Measurements from ENCODE around the gene TJP1. TPM values are rescaled to one million over a fixed set of nuclear protein-coding genes. Genes with fewer than 3 reads are reported as not detected.

TJP1 gene
- total RNA-seq, 2 experiments from 2014 or later, result not detected

- Mint-ChIP-seq H3K9me3 (no peaks in the 10 kb centered on the region), H3K4me3 (no peak overlapping the region), H3K36me3 (ENCODE audit: low read depth) (no peaks in the 10 kb centered on the region), H3K27ac (no peak overlapping the region), H3K27me3 (peaks cover 2% of the 10 kb centered on the region), H3K4me1 (ENCODE audit: low read depth) (no peaks in the 10 kb centered on the region)
- ChIA-PET POLR2A (no interaction called here), CTCF (no interaction called here)
- DNase-seq, result no peak
- no peak for ATAC-seq
- intact Hi-C loops (cut with micrococcal nuclease), result no loop called here
- TF ChIP-seq CTCF (IDR thresholded peaks at IDR 0.05), result no peak
These were observed 134.2 kb downstream of the TJP1 start for GRCh38 chr15:29687939-29688505.

GRCh38 chr15:29687204-29687815, 135.0 kb downstream of the TJP1 start:
- CTCF ChIA-PET, result no interaction called here
- Mint-ChIP-seq H3K27ac (no peak overlapping the region), H3K27me3 (no peaks in the 10 kb centered on the region), H3K36me3 (ENCODE audit: low read depth) (no peaks in the 10 kb centered on the region), H3K4me1 (ENCODE audit: low read depth) (no peaks in the 10 kb centered on the region), H3K4me3 (no peak overlapping the region), H3K9me3 (no peaks in the 10 kb centered on the region)
- no peak for ATAC-seq
- POLR2A ChIA-PET, result no interaction called here
- TF ChIP-seq CTCF (IDR thresholded peaks at IDR 0.05), result no peak
- intact Hi-C loops (cut with micrococcal nuclease), result no loop called here
- no peak for DNase-seq

GRCh38 chr15:29686445-29687203, 135.6 kb downstream of the TJP1 start:
- POLR2A ChIA-PET, result no interaction called here
- Mint-ChIP-seq H3K27ac (no peak overlapping the region), H3K27me3 (no peaks in the 10 kb centered on the region), H3K36me3 (ENCODE audit: low read depth) (no peaks in the 10 kb centered on the region), H3K4me1 (ENCODE audit: low read depth) (no peaks in the 10 kb centered on the region), H3K4me3 (no peak overlapping the region), H3K9me3 (no peaks in the 10 kb centered on the region)
- no peak for DNase-seq
- TF ChIP-seq CTCF (IDR thresholded peaks at IDR 0.05), result no peak
- intact Hi-C loops (cut with micrococcal nuclease), result no loop called here
- no peak for ATAC-seq
- CTCF ChIA-PET, result interaction anchor here (0.6 kb wide), 1 partner anchor 30 kb away, joined by 3 read pairs; no protein-coding TSS in a partner anchor

- Mint-ChIP-seq H3K36me3 (ENCODE audit: low read depth) (no peaks in the 10 kb centered on the region), H3K4me3 (no peak overlapping the region), H3K27ac (no peak overlapping the region), H3K27me3 (no peaks in the 10 kb centered on the region), H3K4me1 (ENCODE audit: low read depth) (no peaks in the 10 kb centered on the region), H3K9me3 (no peaks in the 10 kb centered on the region)
- ATAC-seq (no peak), DNase-seq (no peak)
- TF ChIP-seq CTCF (IDR thresholded peaks at IDR 0.05), result no peak
- intact Hi-C loops (cut with micrococcal nuclease), result no loop called here
- POLR2A ChIA-PET, result no interaction called here
- CTCF ChIA-PET, result interaction anchor here (0.6 kb wide), 1 partner anchor 29 kb away, joined by 3 read pairs; no protein-coding TSS in a partner anchor
These were observed 136.2 kb downstream of the TJP1 start for GRCh38 chr15:29686079-29686425.
